Activated CD4-positive, alpha-beta T cell treated with anti-CD3 and anti-CD28 coated beads, Interleukin-2, amount 50 U/mL, for 24 hours (primary cell): ENCODE data around the gene MAPK8.

Experiments used
- DNase-seq, 2 donors: peaks; one replicate each; pipeline ENCODE4 v3.0.0-alpha.2; 2020; ENCODE audit warnings: low read depth in 1 of 2, low spot score in 1 of 2

Gene MAPK8

DNA sequence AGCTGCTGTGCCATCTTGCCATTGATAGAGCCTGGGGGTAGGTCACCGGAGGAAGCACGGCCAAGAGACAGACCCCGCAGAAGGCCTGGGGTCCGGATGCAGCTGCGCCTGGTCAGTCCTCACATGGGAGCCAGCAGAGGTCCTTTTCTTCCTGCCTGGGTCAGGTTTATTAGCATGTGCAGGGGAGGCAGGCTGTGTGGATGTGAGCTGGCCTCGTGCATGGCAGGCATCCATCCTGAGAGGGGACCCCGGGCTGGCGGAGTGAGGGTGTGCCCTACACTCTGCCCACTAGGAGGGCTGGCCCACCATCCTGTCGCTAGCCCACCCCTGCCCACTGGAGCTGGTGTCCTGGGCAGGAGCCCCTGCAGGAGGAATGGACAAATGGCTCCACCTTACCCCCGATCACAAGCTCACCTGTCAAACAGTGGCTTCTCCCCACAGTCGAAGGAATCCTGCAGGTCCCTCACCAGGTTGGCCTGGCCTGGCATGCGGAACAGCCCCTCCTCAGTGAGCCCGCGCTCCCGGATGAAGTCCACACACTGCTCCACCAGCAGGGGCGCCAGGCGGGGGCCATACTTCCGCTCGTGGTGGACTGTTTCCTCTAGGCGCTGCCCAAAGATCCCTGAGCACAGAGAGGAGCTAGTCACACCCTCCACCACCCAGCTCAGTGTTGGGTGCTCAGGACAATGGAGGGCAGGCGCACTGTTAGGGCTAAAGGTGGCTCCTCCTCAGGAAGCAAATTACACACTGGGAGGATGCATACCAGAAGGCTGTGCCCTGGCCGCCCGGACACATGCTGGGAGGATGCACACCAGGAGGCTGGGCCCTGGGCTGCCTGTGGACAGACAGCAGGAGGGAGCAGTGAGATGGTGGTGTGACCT is 153.0 kb downstream of the MAPK8 start:
- no peak for DNase-seq

DNA sequence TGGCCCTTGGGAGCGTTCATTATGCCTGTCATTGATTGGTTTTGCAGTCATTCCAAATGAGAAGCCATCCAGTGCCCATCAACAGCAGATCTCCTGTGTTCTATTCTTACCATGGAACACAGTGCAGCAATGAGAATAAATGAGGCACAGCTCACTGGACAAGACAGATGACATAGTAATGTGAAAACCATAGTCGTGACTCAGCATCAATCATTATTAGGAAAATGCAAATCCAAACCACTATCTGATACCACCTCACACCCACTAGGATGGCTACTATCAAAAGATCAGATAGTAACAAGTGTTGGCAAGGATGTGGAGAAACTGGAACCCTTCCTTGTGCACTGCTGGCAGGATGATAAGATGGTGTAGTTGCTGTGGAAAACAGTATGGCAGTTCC is 153.7 kb downstream of the MAPK8 start:
- DNase-seq: no peak

GRCh38 chr10:48461623-48462481 is 155.4 kb downstream of the MAPK8 start:
- DNase-seq: no peak

DNA sequence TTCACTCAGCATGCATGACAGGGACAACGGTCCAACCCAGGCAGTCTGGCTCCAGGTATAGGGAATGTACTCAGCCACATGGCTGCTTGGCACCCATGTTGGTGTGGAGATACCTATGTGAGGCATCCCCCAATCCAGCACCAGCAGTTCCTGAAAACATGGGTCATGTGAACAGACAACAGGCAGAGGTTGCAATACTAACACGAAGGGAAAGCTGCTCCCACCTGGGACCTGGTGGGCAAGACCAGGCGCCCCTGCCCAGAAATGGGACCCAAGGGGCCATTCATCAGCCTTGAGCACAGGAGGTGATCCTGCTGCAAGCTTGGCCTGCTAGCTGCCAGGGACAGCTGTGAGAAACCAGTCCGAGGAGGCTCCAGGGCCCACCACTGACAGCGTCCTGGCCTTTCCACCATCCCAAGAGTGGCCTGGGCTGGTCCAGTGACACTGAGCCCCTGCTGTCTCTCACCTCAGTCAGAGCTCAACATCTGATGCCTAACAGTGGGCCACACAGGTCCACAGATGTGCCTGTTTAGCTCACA is 156.1 kb downstream of the MAPK8 start:
- no peak for DNase-seq

- no peak for DNase-seq
These were observed 157.0 kb downstream of the MAPK8 start for GRCh38 chr10:48463318-48464003.

DNA sequence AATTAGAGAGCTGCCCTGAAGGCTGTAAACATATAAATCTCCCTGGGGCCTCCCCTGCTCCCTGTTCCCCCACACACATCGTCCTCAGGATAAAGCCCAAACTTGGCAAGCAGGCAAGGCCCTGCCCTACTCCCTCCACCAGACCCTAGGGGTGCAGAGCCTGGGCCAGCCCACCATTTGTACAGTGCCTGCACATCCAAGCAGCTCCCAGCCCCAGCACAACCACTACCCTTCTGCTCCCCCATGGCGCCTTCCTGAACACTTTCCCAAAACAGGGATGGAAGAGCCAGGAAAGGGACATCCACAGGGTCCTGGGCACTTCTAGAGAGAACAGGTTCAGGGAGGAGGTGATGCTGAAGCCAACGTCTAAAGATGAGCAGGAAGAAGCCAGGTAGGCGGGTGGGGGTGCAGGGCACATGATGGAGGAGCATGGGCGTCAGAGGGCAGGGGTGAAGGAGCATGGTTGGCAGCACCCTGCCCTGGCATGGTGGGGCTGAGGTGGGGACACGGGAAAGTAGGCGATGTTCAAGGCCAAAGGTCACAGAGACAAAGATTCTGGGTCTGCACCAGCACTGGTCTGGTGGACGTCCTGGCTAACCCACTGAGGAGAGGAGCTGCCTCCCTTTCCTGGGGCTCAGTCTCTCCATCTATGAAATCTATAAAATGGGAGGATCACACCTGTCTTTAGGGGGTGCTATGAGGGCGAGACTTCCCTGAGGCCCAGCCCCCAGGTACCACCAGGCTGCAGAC is 157.8 kb downstream of the MAPK8 start:
- no peak for DNase-seq

DNA sequence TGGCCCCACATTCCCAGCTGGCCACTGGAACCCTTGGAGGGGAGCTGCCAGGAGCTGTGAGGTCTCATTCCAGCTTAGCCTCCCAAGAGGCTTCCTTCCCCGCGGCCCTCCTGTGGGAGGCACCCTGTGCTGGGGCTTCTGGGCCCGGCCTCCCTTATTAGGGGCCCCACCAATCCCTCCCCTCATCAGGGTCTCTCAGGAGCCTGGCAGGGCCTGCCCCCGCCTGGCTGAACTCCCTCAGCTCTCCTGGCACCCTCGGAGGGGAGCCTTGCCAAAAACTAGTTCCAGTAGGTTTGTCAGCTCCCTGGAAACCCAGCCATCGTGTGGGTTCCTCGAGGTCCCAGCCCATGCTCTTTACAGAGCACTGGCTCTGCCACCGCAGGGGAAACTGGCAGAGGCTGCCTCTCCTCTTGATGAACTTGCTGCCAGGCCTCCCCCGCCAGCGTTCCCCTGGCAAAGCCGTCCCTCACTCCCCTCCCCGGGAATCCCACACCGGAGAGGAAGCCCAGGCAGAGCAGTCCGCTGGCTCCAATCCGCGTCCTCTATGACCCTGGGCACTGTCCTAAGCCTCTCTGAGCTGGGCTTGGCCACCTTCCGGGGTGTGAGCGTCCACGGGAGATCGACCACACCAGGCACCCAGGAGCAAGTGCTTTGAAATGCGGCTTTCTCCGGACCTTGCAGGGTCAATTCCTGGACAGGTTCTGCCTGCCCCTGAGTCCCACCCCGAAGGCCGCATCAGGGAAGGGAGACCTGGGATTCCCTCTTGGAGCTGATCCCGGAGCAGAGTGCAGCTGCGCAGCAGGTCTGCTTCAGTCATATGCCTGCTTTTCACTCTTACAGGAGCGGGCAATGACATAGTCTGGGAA is 158.6 kb downstream of the MAPK8 start:
- no peak for DNase-seq

GRCh38 chr10:48465860-48466521 is 159.5 kb downstream of the MAPK8 start:
- DNase-seq: no peak

GRCh38 chr10:48466611-48467240 is 160.2 kb downstream of the MAPK8 start:
- no peak for DNase-seq

DNA sequence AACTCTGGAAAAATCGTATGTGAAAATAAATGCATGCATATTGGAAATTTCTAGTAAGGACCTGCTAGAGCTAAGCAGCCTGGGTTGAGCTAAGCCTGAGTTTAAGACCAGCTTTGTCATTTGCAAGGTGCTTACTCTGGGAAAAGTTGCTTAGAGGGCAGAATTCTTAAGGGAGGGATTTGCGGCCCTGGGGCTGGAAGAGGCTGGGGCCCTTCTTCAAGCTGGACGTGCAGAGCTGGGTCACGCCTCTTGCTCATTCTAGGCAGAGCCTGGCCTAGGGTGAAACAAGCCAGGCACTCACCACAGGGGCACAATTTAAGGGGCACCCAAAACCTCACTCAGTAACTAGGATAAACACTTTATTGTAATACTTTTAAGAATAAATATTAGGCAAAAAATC is 161.2 kb downstream of the MAPK8 start:
- DNase-seq: no peak

GRCh38 chr10:48468130-48468790 is 161.8 kb downstream of the MAPK8 start:
- no peak for DNase-seq

DNA sequence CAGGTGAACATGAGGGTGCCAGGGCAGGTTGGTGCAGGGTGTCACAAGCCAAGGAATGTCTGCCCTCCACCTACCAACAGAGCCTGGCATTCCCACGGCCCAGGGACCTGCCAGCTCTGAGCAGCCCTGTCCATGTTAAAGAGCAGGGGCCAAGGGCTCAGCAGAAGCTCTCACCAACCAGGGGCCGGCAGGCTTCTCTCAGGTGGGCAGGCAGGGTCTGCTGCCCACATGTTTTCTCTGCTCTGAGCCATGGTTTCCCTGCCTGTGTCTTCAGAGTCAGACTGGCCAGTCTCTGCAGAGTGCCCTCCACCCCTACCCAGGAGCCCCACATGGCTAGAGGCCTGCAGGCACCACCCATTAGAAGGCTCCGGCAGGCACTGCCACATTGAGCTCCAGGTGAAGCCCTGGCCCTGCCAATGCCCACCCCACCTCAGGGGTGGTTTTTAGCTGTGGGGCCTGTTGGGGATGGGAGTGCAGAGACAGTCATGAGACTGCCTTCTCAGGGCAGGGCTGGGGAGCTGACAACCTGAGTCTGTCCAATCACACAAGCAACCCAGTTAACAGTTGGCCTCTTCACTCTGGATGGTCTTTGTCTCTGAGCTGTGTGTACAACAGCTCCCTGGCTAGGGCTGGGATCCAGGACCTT is 162.5 kb downstream of the MAPK8 start:
- DNase-seq: no peak

GRCh38 chr10:48469516-48470020 is 163.1 kb downstream of the MAPK8 start:
- DNase-seq: no peak

DNA sequence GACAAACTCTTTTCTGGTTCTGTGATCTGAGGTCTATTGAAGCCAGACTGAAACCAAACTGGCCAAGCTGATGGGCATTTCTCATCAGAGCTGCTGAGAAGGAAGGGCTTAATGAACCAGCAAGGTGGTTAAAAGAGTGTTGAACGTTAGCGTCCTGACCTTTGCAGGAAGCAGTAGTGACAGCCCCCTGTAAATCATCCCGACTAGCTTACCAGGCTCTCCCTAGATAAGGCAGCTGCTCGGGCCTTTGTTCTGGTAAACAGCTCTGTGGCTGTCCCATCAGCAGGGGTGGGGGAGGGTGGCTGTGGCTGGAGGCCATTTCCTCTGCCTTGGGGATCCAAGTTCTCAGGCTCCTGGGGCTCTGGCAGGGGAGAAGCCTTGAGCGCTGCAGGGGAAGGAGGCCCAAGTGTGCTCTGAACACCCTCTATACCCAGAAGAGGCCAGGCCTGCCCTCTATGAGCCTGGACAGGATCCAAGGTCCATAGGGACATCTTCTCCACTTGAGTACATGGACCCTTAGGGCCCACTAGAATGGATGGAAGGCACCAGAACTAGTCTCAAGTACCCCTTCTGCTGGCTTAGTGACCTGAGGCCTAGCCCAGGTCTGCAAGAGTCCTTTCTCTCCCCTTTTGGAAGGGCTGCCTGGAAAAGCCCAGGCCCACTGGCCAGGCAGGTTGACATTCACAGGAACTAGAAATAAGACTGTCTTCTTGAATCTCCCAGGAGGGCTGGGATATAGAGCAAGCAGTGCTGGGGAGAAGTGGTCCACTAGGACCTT is 163.8 kb downstream of the MAPK8 start:
- DNase-seq: no peak

DNA sequence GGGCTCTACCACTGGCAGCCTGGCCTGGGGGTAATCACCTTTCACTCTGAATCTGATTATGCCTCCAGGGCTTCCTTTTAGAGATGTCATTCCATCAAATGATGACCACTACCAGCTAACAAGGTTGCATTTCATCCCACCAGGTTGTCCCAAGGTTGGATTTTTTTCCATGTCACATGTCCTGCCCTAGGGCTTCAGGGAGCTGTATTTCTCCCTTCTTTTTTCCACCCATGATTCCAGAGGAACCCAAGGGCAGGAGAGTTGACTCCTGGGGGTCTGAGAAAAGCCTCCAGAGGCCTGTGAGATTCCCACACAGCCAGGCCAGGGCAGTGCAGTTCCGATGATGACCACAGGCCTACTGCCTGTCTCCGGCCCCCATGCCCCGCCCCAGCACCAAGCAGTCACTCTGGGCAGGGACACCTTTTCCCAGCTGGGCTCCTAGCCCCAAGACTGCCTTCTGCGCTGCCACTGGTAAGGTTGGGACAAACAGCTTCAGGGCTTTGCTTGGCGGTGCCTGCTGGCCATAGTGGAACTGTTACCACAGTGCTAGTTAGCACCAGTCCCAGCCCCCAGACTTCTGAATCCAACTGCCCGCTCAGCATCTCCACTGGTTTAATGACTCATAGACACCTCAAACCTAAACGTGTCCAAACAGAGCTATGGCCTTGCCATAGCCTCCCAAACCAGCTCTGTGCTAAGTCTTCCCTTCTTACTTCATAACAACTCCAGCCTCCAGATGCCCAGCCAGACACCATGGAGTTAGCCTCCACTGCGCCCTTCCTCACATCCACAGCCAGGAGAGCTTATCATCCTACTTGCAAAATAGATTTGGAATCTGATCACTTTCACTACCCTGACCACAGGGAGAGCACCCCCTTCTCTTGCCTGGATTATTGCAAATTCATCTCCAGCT is 164.7 kb downstream of the MAPK8 start:
- no peak for DNase-seq
